GM12874 (cell line): Measurements from ENCODE around the gene PRICKLE1.

ENCODE experiments used
- CTCF ChIP-seq: IDR thresholded peaks from 2 replicates; pipeline ENCODE4 v1.5.1; 2011; ENCODE audit warnings: low read depth, mild to moderate bottlenecking, control low read depth, low read length, moderate library complexity; ENCODE audit not compliant: insufficient read depth

The PRICKLE1 gene

DNA sequence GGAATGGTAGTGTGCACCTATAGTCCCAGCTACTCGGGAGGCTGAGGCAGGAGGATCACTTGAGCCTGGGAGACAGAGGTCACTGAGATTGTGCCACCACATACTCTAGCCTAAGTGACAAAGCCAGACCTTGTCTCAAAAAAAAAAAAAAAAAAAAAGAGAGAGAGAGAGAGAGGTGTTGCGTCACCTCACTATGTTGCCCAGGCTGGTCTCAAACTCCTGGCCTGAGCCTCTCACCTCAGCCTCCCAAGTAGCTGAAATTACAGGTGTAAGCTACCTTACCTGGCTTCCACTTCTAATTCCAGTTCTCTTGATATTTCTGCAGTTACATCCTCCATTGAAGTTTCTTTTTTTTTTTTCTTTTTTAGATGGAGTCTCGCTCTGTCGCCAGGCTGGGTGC, 94.3 kb downstream of the PRICKLE1 start:
- TF ChIP-seq CTCF = no peak

- no peak for TF ChIP-seq CTCF
Measured at GRCh38 chr12:42492267-42492666, 97.3 kb downstream of the PRICKLE1 start.

DNA sequence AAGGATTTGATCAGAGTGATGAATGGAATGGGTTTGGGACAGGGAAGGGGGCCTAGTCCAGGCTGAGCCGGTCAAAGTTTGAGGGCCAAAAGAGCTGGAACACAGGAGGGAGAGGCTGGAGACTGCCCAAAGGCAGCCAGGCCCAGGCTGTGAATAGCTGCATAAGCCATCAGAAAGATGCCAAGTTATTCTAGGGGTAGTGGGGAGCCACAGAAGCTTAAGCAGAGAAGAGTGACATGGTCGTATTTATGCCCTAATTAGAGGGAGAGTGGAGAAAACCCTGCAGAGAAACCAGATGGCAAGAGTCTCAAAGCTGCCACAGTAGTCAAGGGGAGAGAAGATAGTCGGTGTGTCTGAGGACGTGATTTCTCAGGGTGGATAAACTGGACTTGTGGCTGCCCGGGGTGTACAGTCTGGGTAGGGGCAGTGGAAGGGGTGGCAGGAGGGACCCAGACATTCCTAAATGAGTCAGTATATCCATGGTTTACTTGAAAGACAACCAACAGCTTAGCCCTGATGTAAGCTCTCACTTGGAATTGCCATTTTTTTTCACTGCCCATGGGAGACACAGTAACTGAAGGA, 99.2 kb downstream of the PRICKLE1 start:
- no peak for TF ChIP-seq CTCF

DNA sequence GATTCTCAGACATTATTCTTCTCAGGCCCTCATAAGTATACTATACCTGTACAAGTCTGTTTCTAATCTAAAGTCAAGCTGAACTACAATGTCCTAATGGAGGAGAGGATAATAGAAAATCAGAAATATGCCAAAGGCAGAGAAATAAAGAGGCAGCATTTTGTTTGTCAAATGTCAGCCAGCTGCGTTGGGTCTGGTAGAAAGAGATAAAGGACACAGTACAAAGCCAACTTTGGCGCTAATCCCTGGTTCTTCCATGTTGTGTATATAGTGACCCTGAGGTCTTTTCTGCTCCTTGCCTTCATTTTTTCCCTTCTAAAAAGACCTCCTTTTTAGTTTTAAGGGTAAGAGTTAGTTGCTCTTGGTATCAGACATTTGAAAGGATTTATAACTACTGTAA, 103.1 kb downstream of the PRICKLE1 start:
- no peak for TF ChIP-seq CTCF

- TF ChIP-seq CTCF = no peak
Measured at GRCh38 chr12:42485823-42486222, 103.7 kb downstream of the PRICKLE1 start.

DNA sequence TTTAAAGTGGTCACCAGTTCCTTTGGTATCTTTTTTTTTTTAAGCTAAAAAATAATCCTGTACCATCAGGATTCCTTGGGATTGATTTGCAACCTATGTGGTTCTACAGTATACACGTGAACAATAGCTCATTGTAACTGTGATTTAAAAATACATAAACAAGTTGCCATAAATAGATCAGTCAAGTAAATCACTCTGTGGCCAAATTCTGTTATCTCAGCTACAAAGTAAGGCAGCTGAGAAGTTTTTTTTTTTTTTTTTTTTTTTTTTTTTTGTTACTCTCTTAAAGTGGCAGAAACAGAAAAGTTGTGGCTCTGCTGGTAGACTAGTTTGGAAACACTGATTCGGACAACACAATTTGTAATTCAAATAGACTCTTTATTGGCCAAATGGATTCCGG, 104.5 kb downstream of the PRICKLE1 start:
- TF ChIP-seq CTCF = no peak

DNA sequence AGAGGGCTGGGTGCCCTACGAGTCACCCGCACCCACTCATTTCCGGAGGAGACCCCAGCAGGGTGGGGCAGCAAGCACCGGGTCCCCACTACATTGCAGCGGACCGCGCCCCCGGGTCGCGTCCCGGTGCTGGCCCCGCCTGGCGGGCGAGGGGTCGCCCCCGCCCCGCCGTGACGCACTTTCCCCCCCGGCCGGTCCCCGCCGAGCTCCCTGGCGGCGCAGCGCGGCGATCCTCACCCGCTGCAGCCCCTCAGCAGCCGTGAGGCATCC, 106.1 kb downstream of the PRICKLE1 start:
- no peak for TF ChIP-seq CTCF
